ENCODE results near the gene SDHAF2. TPM values are rescaled to one million over a fixed set of nuclear protein-coding genes. Genes with fewer than 3 reads are reported as not detected.

SDHAF2 gene
- total RNA-seq, 1 donor from 2014 or later, result 63.2 TPM

- H3K36me3 ChIP-seq (ENCODE audit: control insufficient read depth in 3 of 3, insufficient read depth in 3 of 3, low read length in 3 of 3), result no peaks in the 10 kb centered on the region
- H3K4me1 ChIP-seq (ENCODE audit: control insufficient read depth in 3 of 3, insufficient read depth in 3 of 3, low read length in 3 of 3), result peaks cover 10 to 21% (median 13%) of the 10 kb centered on the region in 3 donors
- H3K9me3 ChIP-seq (ENCODE audit: control insufficient read depth in 3 of 3, low read length in 3 of 3), result no peaks in the 10 kb centered on the region
- H3K27me3 ChIP-seq (ENCODE audit: control insufficient read depth in 3 of 3, insufficient read depth in 3 of 3, low read length in 3 of 3), result peaks cover 12 to 34% (median 30%) of the 10 kb centered on the region in 3 donors
- no peak overlapping the region for H3K27ac ChIP-seq (ENCODE audit: low read depth, low read length)
- no peak overlapping the region for H3K9ac ChIP-seq (ENCODE audit: low read depth in 1 of 3, low read length in 3 of 3)
- H3K4me3 ChIP-seq (ENCODE audit: low read length in 3 of 3), result no peak overlapping the region
These were observed 51.0 kb downstream of the SDHAF2 start for GRCh38 chr11:61480994-61481335.

DNA sequence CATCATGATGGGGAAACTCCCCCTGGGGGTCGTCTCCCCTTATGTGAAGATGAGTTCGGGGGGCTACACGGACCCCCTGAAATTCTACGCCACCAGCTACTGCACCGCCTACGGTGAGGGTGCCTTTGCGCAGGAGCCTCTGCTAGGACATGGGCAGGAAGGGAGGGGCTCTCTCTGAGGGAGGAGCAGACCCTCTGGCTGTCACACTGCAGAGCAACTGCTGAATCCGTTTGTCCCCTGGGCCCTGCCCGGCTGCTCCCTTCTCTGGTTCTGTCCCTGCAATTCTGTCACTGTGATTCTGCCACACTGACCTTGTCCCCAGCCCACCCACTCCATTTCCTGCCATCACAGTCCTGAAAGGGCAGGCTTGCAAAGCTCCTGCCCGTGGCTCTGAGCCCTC lies 51.9 kb downstream of the SDHAF2 start:
- no peaks in the 10 kb centered on the region for H3K36me3 ChIP-seq (ENCODE audit: control insufficient read depth in 3 of 3, insufficient read depth in 3 of 3, low read length in 3 of 3)
- no peak overlapping the region for H3K4me3 ChIP-seq (ENCODE audit: low read length in 3 of 3)
- no peak overlapping the region for H3K9ac ChIP-seq (ENCODE audit: low read depth in 1 of 3, low read length in 3 of 3)
- H3K27ac ChIP-seq (ENCODE audit: low read depth, low read length), result no peak overlapping the region
- peaks cover 12 to 34% (median 30%) of the 10 kb centered on the region in 3 donors for H3K27me3 ChIP-seq (ENCODE audit: control insufficient read depth in 3 of 3, insufficient read depth in 3 of 3, low read length in 3 of 3)
- H3K9me3 ChIP-seq (ENCODE audit: control insufficient read depth in 3 of 3, low read length in 3 of 3), result no peaks in the 10 kb centered on the region
- peaks cover 10 to 21% (median 11%) of the 10 kb centered on the region in 3 donors for H3K4me1 ChIP-seq (ENCODE audit: control insufficient read depth in 3 of 3, insufficient read depth in 3 of 3, low read length in 3 of 3)

- Histone ChIP-seq H3K9me3 (ENCODE audit: control insufficient read depth in 3 of 3, low read length in 3 of 3) (no peaks in the 10 kb centered on the region), H3K36me3 (ENCODE audit: control insufficient read depth in 3 of 3, insufficient read depth in 3 of 3, low read length in 3 of 3) (no peaks in the 10 kb centered on the region), H3K4me1 (ENCODE audit: control insufficient read depth in 3 of 3, insufficient read depth in 3 of 3, low read length in 3 of 3) (peaks cover 6 to 15% (median 11%) of the 10 kb centered on the region in 3 donors), H3K27me3 (ENCODE audit: control insufficient read depth in 3 of 3, insufficient read depth in 3 of 3, low read length in 3 of 3) (peaks cover 12 to 34% (median 28%) of the 10 kb centered on the region in 3 donors), H3K27ac (ENCODE audit: low read depth, low read length) (no peak overlapping the region), H3K4me3 (ENCODE audit: low read length in 3 of 3) (no peak overlapping the region), H3K9ac (ENCODE audit: low read depth in 1 of 3, low read length in 3 of 3) (no peak overlapping the region)
These were observed 52.6 kb downstream of the SDHAF2 start for GRCh38 chr11:61482513-61482912.

DNA sequence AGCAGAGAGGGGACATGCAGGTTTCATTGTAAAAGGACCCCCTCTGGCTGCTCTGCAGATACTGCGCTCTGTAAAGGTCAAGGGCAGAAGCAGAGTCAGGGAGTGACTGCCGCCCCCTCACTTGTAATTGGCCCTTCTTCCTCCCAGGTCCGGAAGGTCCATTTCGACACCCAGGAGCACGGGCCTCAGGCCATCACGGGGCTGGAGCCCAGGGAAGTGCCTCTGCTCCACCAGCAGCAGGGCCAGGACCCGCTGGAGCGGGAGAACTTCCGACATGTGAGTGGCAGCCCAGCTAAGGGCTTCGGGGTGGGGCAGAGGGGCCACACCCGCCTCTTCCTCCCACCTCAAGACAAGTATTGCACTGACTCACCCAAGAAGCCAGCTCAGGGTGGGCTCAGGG lies 54.6 kb downstream of the SDHAF2 start:
- Histone ChIP-seq H3K9ac (ENCODE audit: low read depth in 1 of 3, low read length in 3 of 3) (no peak overlapping the region), H3K4me3 (ENCODE audit: low read length in 3 of 3) (no peak overlapping the region), H3K27ac (ENCODE audit: low read depth, low read length) (no peak overlapping the region), H3K27me3 (ENCODE audit: control insufficient read depth in 3 of 3, insufficient read depth in 3 of 3, low read length in 3 of 3) (peaks cover 9 to 22% (median 17%) of the 10 kb centered on the region in 3 donors), H3K4me1 (ENCODE audit: control insufficient read depth in 3 of 3, insufficient read depth in 3 of 3, low read length in 3 of 3) (peaks cover 11 to 19% (median 15%) of the 10 kb centered on the region in 3 donors), H3K9me3 (ENCODE audit: control insufficient read depth in 3 of 3, low read length in 3 of 3) (no peaks in the 10 kb centered on the region), H3K36me3 (ENCODE audit: control insufficient read depth in 3 of 3, insufficient read depth in 3 of 3, low read length in 3 of 3) (no peaks in the 10 kb centered on the region)

DNA sequence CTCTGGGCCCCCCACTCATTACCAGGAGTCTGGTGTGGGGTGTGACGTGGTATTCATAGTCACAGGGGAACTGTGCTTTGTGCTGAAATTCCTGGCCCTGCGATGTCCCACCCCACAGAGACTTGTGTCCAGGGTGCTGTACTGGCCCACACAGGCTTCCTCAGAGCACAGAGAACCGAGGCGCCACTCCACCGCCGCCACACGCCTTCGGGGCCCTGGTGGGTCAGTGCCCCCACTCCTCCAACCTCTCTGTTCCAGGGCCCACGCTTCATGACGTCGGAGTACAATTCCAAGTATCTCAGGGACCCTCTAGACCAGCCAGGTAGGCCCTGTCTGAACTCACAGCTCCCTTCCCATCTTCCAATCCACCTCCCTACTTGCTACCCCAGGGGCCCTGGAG lies 55.2 kb downstream of the SDHAF2 start:
- Histone ChIP-seq H3K36me3 (ENCODE audit: control insufficient read depth in 3 of 3, insufficient read depth in 3 of 3, low read length in 3 of 3) (no peaks in the 10 kb centered on the region), H3K9me3 (ENCODE audit: control insufficient read depth in 3 of 3, low read length in 3 of 3) (no peaks in the 10 kb centered on the region), H3K4me3 (ENCODE audit: low read length in 3 of 3) (no peak overlapping the region), H3K27me3 (ENCODE audit: control insufficient read depth in 3 of 3, insufficient read depth in 3 of 3, low read length in 3 of 3) (peaks cover 9 to 20% (median 17%) of the 10 kb centered on the region in 3 donors), H3K27ac (ENCODE audit: low read depth, low read length) (no peak overlapping the region), H3K4me1 (ENCODE audit: control insufficient read depth in 3 of 3, insufficient read depth in 3 of 3, low read length in 3 of 3) (peaks cover 16 to 24% (median 20%) of the 10 kb centered on the region in 3 donors), H3K9ac (ENCODE audit: low read depth in 1 of 3, low read length in 3 of 3) (no peak overlapping the region)

- H3K9me3 ChIP-seq (ENCODE audit: control insufficient read depth in 3 of 3, low read length in 3 of 3), result no peaks in the 10 kb centered on the region
- H3K27ac ChIP-seq (ENCODE audit: low read depth, low read length), result no peak overlapping the region
- peaks cover 6 to 17% (median 17%) of the 10 kb centered on the region in 3 donors for H3K27me3 ChIP-seq (ENCODE audit: control insufficient read depth in 3 of 3, insufficient read depth in 3 of 3, low read length in 3 of 3)
- no peaks in the 10 kb centered on the region for H3K36me3 ChIP-seq (ENCODE audit: control insufficient read depth in 3 of 3, insufficient read depth in 3 of 3, low read length in 3 of 3)
- no peak overlapping the region for H3K4me3 ChIP-seq (ENCODE audit: low read length in 3 of 3)
- H3K4me1 ChIP-seq (ENCODE audit: control insufficient read depth in 3 of 3, insufficient read depth in 3 of 3, low read length in 3 of 3), result peaks cover 17 to 28% (median 21%) of the 10 kb centered on the region in 3 donors
- no peak overlapping the region for H3K9ac ChIP-seq (ENCODE audit: low read depth in 1 of 3, low read length in 3 of 3)
These were observed 56.2 kb downstream of the SDHAF2 start for GRCh38 chr11:61486011-61486620.

DNA sequence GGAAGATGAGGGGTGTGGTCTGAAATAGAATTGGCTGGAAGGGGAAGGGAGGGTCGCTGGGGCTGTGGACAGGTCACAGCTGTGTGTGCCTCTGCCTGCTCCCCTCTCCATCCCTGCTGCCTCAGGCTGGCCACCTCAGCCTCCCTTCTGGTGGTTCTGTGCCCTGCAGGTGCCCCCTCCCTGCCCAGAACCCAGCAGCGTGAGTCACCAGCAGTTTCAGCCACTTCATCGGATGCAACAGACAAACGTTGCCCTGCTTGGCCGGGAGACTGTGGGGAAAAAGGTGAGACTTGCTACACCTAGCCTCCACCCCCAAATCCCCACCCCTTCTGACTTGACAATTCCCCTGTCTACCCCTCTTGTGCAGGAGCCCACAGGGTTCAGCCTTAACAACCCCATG lies 56.9 kb downstream of the SDHAF2 start:
- Histone ChIP-seq H3K36me3 (ENCODE audit: control insufficient read depth in 3 of 3, insufficient read depth in 3 of 3, low read length in 3 of 3) (no peaks in the 10 kb centered on the region), H3K27me3 (ENCODE audit: control insufficient read depth in 3 of 3, insufficient read depth in 3 of 3, low read length in 3 of 3) (peaks cover 6 to 14% (median 11%) of the 10 kb centered on the region in 3 donors), H3K4me1 (ENCODE audit: control insufficient read depth in 3 of 3, insufficient read depth in 3 of 3, low read length in 3 of 3) (peaks cover 14 to 26% (median 21%) of the 10 kb centered on the region in 3 donors), H3K9me3 (ENCODE audit: control insufficient read depth in 3 of 3, low read length in 3 of 3) (no peaks in the 10 kb centered on the region), H3K27ac (ENCODE audit: low read depth, low read length) (no peak overlapping the region), H3K4me3 (ENCODE audit: low read length in 3 of 3) (no peak overlapping the region), H3K9ac (ENCODE audit: low read depth in 1 of 3, low read length in 3 of 3) (no peak overlapping the region)

GRCh38 chr11:61487342-61488025 lies 57.6 kb downstream of the SDHAF2 start:
- Histone ChIP-seq H3K4me1 (ENCODE audit: control insufficient read depth in 3 of 3, insufficient read depth in 3 of 3, low read length in 3 of 3) (peaks cover 11 to 23% (median 21%) of the 10 kb centered on the region in 3 donors), H3K9me3 (ENCODE audit: control insufficient read depth in 3 of 3, low read length in 3 of 3) (no peaks in the 10 kb centered on the region), H3K27ac (ENCODE audit: low read depth, low read length) (no peak overlapping the region), H3K36me3 (ENCODE audit: control insufficient read depth in 3 of 3, insufficient read depth in 3 of 3, low read length in 3 of 3) (no peaks in the 10 kb centered on the region), H3K9ac (ENCODE audit: low read depth in 1 of 3, low read length in 3 of 3) (no peak overlapping the region), H3K27me3 (ENCODE audit: control insufficient read depth in 3 of 3, insufficient read depth in 3 of 3, low read length in 3 of 3) (peaks cover 4 to 7% (median 4%) of the 10 kb centered on the region in 3 donors), H3K4me3 (ENCODE audit: low read length in 3 of 3) (no peak overlapping the region)

GRCh38 chr11:61488651-61489291 lies 58.8 kb downstream of the SDHAF2 start:
- peak overlapping the region in 2 of 3 donors; percentile 22 to 38 for H3K4me3 ChIP-seq (ENCODE audit: low read length in 3 of 3)
- peak overlapping the region in 1 of 3 donors; percentile 50 for H3K9ac ChIP-seq (ENCODE audit: low read depth in 1 of 3, low read length in 3 of 3)

More at GRCh38 chr11:61488651-61489291, 58.8 kb downstream of the SDHAF2 start:
- Histone ChIP-seq H3K4me1 (ENCODE audit: control insufficient read depth in 3 of 3, insufficient read depth in 3 of 3, low read length in 3 of 3) (peaks cover 11 to 23% (median 21%) of the 10 kb centered on the region in 3 donors), H3K9me3 (ENCODE audit: control insufficient read depth in 3 of 3, low read length in 3 of 3) (no peaks in the 10 kb centered on the region), H3K27ac (ENCODE audit: low read depth, low read length) (peak overlapping the region; percentile 37), H3K36me3 (ENCODE audit: control insufficient read depth in 3 of 3, insufficient read depth in 3 of 3, low read length in 3 of 3) (no peaks in the 10 kb centered on the region), H3K27me3 (ENCODE audit: control insufficient read depth in 3 of 3, insufficient read depth in 3 of 3, low read length in 3 of 3) (peaks cover 0 to 3% (median 0%) of the 10 kb centered on the region in 3 donors)

Measured in skeletal muscle tissue (tissue), 4 donors.